K562 (cell line): ENCODE data around the gene SPOCK2. TPM values are rescaled to one million over a fixed set of nuclear protein-coding genes. Genes with fewer than 3 reads are reported as not detected.

Experiments used
- ATF7 ChIP-seq: fragments of 450-650 bp; IDR thresholded peaks from 2 replicates; pipeline ENCODE4 v1.7.1; 2014; ENCODE audit warnings: mild to moderate bottlenecking, moderate library complexity
- EP300 ChIP-seq: IDR thresholded peaks from 2 replicates; pipeline ENCODE4 v1.6.1; 2012; ENCODE audit warnings: low read length, improper control_type of control experiment
- FOXA3 ChIP-seq, 2 experiments: fragments of 450-650 bp in 1 of 2; sonication (generic) in 1 of 2; formaldehyde crosslinking; IDR thresholded peaks in 1 of 2; conservative IDR thresholded peaks in 1 of 2; 2 replicates each; pipeline versions ENCODE4 v1.4.0 to v1.8.0; 2020 to 2022; ENCODE audit warnings: mild to moderate bottlenecking in 2 of 2, missing genetic modification reagents in 1 of 2
- HMG20A ChIP-seq: fragments of 450-650 bp; formaldehyde crosslinking; conservative IDR thresholded peaks from 2 replicates; pipeline ENCODE4 v1.4.0; 2020; ENCODE audit warnings: mild to moderate bottlenecking, mixed read lengths
- HNRNPLL ChIP-seq: fragments of 200-400 bp; formaldehyde crosslinking; IDR thresholded peaks from 2 replicates; pipeline ENCODE4 v1.6.1; 2017; ENCODE audit warnings: low read length, low read depth, mild to moderate bottlenecking; ENCODE audit not compliant: poor library complexity, severe bottlenecking
- HNRNPUL1 ChIP-seq: fragments of 200-400 bp; formaldehyde crosslinking; IDR thresholded peaks from 2 replicates; pipeline ENCODE4 v1.6.1; 2017; ENCODE audit warnings: low read length
- MLX ChIP-seq, 2 experiments: fragments of 450-650 bp in 1 of 2; sonication (generic) in 1 of 2; formaldehyde crosslinking; conservative IDR thresholded peaks; 2 replicates each; pipeline versions ENCODE4 v1.4.0 to v1.8.1; 2020 to 2022; ENCODE audit warnings: mild to moderate bottlenecking in 1 of 2, missing genetic modification reagents in 1 of 2
- NBN ChIP-seq: fragments of 450-650 bp; IDR thresholded peaks from 2 replicates; pipeline ENCODE4 v1.6.1; 2016; ENCODE audit warnings: low read depth, mild to moderate bottlenecking
- NELFE ChIP-seq: IDR thresholded peaks from 2 replicates; pipeline ENCODE4 v1.6.1; 2011; ENCODE audit warnings: mild to moderate bottlenecking; ENCODE audit not compliant: insufficient read depth, insufficient read length
- NRF1 ChIP-seq, 2 experiments: fragments of 450-650 bp; IDR thresholded peaks in 1 of 2; conservative IDR thresholded peaks in 1 of 2; 2 replicates each; pipeline ENCODE4 v1.6.1; 2014; ENCODE audit warnings: mild to moderate bottlenecking in 2 of 2
- PCBP2 ChIP-seq: fragments of 200-400 bp; formaldehyde crosslinking; IDR thresholded peaks from 2 replicates; pipeline ENCODE4 v1.6.1; 2018; ENCODE audit warnings: low read length, low read depth, mild to moderate bottlenecking, moderate library complexity; ENCODE audit not compliant: poor library complexity, severe bottlenecking
- PHTF2 ChIP-seq: fragments of 250-450 bp; sonication (Bioruptor Pico); IDR thresholded peaks from 2 replicates; pipeline ENCODE4 v1.5.0; 2021; ENCODE audit warnings: mild to moderate bottlenecking
- POLR2G ChIP-seq: fragments of 200-400 bp; formaldehyde crosslinking; IDR thresholded peaks from 2 replicates; pipeline ENCODE4 v1.6.1; 2017; ENCODE audit warnings: low read depth, mild to moderate bottlenecking, antibody characterized with exemption, low read length, moderate library complexity
- SMAD1 ChIP-seq: fragments of 150-350 bp; IDR thresholded peaks from 2 replicates; pipeline ENCODE4 v1.6.1; 2014; ENCODE audit warnings: low read length, low read depth; ENCODE audit not compliant: partially characterized antibody
- SOX6 ChIP-seq: fragments of 450-650 bp; IDR thresholded peaks from 2 replicates; pipeline ENCODE4 v1.6.1; 2014; ENCODE audit warnings: mild to moderate bottlenecking
- ZBTB12 ChIP-seq: fragments of 250-450 bp; sonication (Bioruptor Pico); IDR thresholded peaks from 2 replicates; pipeline ENCODE4 v1.4.0; 2020
- ZBTB8A ChIP-seq: fragments of 450-650 bp; IDR thresholded peaks from 2 replicates; pipeline ENCODE4 v1.6.1; 2018; ENCODE audit warnings: mild to moderate bottlenecking, moderate library complexity; ENCODE audit not compliant: partially characterized antibody
- ZNF165 ChIP-seq: fragments of 250-450 bp; sonication (Bioruptor Pico); IDR thresholded peaks from 2 replicates; pipeline ENCODE4 v1.4.0; 2020; ENCODE audit warnings: borderline replicate concordance
- ZZZ3 ChIP-seq: fragments of 450-650 bp; IDR thresholded peaks from 2 replicates; pipeline ENCODE4 v1.6.1; 2016; ENCODE audit warnings: antibody characterized with exemption, mild to moderate bottlenecking, moderate library complexity
- polyA plus RNA-seq, 8 experiments: library from polyadenylated mRNA; depleted of rRNA in 4 of 8; stranded (reverse) in 5 of 8; unstranded in 3 of 8; fragments of >200 nt; fragmentation: Nextera tagmentation in 2 of 8; fragmentation: Illumina TruSeq in 1 of 8; extraction: Ambion mirVana in 2 of 8; extraction: Trizol in 1 of 8; gene quantifications; 2 replicates each; pipeline versions ENCODE4 v1.2.1 to v1.2.3, GENCODE V29; 2011 to 2014; ENCODE audit warnings: inconsistent platforms in 1 of 8, missing spikeins in 1 of 8
- total RNA-seq, 7 experiments: library from RNA; depleted of rRNA in 6 of 7; stranded (reverse); fragments of >200 nt in 6 of 7; fragmentation: Illumina TruSeq in 2 of 7; extraction: Trizol in 2 of 7; gene quantifications; 2 replicates each; pipeline versions ENCODE4 v1.2.1 to v1.2.3, GENCODE V29; 2011 to 2021; ENCODE audit warnings: low replicate concordance in 1 of 7
- TF ChIP-seq, protein P1 (sequence below), 2 experiments: fragments of 450-650 bp in 1 of 2; IDR thresholded peaks; 2 replicates each; pipeline ENCODE4 v1.6.1; 2011 to 2017; ENCODE audit warnings: low read depth in 2 of 2, antibody characterized with exemption in 1 of 2, borderline replicate concordance in 1 of 2, low read length in 1 of 2, mild to moderate bottlenecking in 1 of 2, mixed read lengths in 1 of 2; ENCODE audit not compliant: control insufficient read depth in 1 of 2

SPOCK2 gene
- total and polyA plus RNA-seq, 9 of the 15 experiments (the other 6 are each of a cell fraction or from before 2014, with no cell fraction given) = 0.04 to 0.86 (median 0.11) TPM; not detected in 2

DNA sequence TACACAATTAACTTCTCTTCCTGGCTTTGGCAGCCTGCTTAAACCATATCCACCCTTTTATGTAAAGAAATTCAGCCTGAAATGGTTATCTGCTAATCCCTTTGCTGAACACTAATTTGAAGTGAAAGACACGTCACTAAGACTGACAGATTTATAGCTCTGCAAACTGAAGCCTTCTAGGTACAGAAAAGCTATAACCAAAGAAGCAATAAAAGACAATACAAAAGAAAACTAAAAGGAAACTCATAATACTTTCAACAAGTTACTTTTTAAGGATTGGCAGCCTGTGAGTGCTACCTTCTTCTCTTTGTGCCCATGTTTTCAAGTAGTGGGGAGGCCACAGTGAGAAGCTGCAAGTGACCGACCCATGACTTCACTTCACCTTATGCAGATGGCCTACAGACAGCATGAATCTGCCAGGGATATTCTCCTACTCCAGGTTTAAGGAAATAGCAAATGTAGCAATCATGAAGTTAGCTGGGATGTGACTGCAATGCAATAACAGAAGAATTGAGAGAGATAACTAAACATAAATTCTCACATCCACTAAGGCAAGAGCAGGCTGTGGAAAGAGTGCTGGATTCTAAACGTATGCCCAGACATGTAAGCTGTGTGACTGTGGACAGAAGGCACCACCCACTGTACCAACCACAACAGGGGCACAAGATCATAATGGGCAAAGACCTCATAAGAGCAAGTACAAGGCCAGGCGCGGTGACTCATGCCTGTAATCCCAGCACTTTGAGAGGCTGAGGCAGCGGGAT lies 10.7 kb upstream of the SPOCK2 start (continued):
- TF ChIP-seq ZBTB12 (CRISPR knock-in tag) (0 out of 2 replicates have a peak, but pooled peaks have one; percentile 43), HMG20A (CRISPR knock-in tag) (no peak), ZNF165 (no peak), ZBTB8A (no peak), HNRNPLL (no peak), SMAD1 (no peak), PHTF2 (CRISPR knock-in tag) (no peak), PCBP2 (no peak), NRF1 (conservative IDR thresholded peaks at IDR 0.05 in 1 of 2, IDR thresholded peaks at IDR 0.05 in 1 of 2) (no peak), NELFE (no peak), SOX6 (peak; percentile 57; the same call in 1 of the 2 replicates), POLR2G (no peak), EP300 (peak; percentile 73), FOXA3 (CRISPR knock-in tag; conservative IDR thresholded peaks at IDR 0.05 in 1 of 2, IDR thresholded peaks at IDR 0.05 in 1 of 2) (0 out of 4 replicates have a peak, but pooled peaks of 1 of the 2 experiments have one; percentile 20), HNRNPUL1 (no peak), ATF7 (peak; percentile 70; the same call in 1 of the 2 replicates), NBN (peak; percentile 26; the same call in 1 of the 2 replicates), MLX (CRISPR knock-in tag; conservative IDR thresholded peaks at IDR 0.05) (no peak), ZZZ3 (no peak)
- TF ChIP-seq, protein P1, sequence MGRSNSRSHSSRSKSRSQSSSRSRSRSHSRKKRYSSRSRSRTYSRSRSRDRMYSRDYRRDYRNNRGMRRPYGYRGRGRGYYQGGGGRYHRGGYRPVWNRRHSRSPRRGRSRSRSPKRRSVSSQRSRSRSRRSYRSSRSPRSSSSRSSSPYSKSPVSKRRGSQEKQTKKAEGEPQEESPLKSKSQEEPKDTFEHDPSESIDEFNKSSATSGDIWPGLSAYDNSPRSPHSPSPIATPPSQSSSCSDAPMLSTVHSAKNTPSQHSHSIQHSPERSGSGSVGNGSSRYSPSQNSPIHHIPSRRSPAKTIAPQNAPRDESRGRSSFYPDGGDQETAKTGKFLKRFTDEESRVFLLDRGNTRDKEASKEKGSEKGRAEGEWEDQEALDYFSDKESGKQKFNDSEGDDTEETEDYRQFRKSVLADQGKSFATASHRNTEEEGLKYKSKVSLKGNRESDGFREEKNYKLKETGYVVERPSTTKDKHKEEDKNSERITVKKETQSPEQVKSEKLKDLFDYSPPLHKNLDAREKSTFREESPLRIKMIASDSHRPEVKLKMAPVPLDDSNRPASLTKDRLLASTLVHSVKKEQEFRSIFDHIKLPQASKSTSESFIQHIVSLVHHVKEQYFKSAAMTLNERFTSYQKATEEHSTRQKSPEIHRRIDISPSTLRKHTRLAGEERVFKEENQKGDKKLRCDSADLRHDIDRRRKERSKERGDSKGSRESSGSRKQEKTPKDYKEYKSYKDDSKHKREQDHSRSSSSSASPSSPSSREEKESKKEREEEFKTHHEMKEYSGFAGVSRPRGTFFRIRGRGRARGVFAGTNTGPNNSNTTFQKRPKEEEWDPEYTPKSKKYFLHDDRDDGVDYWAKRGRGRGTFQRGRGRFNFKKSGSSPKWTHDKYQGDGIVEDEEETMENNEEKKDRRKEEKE (IDR thresholded peaks at IDR 0.05; ENCODE audit: borderline replicate concordance in 1 of 2, control insufficient read depth in 1 of 2, low read depth in 2 of 2, low read length in 1 of 2) = no peak
